ENCODE measurements around the gene OR8G1. TPM values are rescaled to one million over a fixed set of nuclear protein-coding genes. Genes with fewer than 3 reads are reported as not detected.
"Not testable (repeated sequence)": the region's sequence is repeated elsewhere in the genome, so short reads cannot be mapped to it uniquely, and the experiment has no call there.

OR8G1 gene
- polyA plus RNA-seq, 1 donor (not counting 4 experiments of a cell fraction or from before 2014, with no cell fraction given): not detected

DNA sequence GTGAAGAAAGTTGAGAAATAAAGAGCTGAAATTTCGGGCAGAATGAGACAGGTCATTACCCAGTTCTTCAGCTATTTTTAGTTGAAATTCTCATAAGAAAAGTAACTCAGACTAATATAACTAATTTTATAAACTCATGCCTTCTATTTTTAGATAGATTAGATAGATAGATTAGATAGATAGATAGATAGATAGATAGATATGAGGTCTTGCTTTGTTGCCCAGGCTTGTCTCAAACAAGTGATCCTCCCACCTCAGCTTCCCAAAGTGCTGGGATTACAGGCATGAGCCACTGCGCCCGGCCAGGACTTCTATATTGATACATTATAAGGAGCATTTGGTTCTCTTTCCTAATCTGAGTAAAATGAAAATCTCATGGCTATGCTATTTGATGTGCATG lies 26.9 kb upstream of the OR8G1 start:
- Histone ChIP-seq H3K4me3 (ENCODE audit: control insufficient read depth in 2 of 3, extremely low read depth in 1 of 3, insufficient read depth in 2 of 3, low read depth in 1 of 3, low read length in 3 of 3) (no peak overlapping the region), H3K79me2 (ENCODE audit: control insufficient read depth, insufficient read depth, low read length) (no peaks in the 10 kb centered on the region), H3K27ac (ENCODE audit: control insufficient read depth, insufficient read depth, low read length) (no peak overlapping the region), H3K4me2 (ENCODE audit: control insufficient read depth, extremely low read depth, insufficient read depth, low read depth, low read length) (no peak overlapping the region), H3K9ac (ENCODE audit: control insufficient read depth, extremely low read depth, insufficient read depth, low read length) (no peak overlapping the region), H4K20me1 (ENCODE audit: control insufficient read depth, extremely low read depth, insufficient read depth, low read length) (no peaks in the 10 kb centered on the region), H3K4me1 (ENCODE audit: control insufficient read depth, extremely low read depth, insufficient read depth, low read length) (no peaks in the 10 kb centered on the region), H3K36me3 (ENCODE audit: control insufficient read depth in 2 of 2, extremely low read depth in 1 of 2, insufficient read depth in 2 of 2, low read length in 2 of 2) (no peaks in the 10 kb centered on the region), H3K27me3 (ENCODE audit: control insufficient read depth, extremely low read depth, insufficient read depth, low read length) (no peaks in the 10 kb centered on the region), H2AFZ (ENCODE audit: control insufficient read depth, low read length) (no peak overlapping the region), H3K9me3 (ENCODE audit: control insufficient read depth, low read depth, low read length) (no peaks in the 10 kb centered on the region), H3K9me1 (ENCODE audit: control insufficient read depth, extremely low read depth, insufficient read depth, low read length) (no peaks in the 10 kb centered on the region)
- no peak for FAIRE-seq
- dilution Hi-C loops (cut with MboI; ENCODE audit: extremely low pct_ligation_motif_present, low sequenced_read_pairs): no loop called here
- DNase-seq (ENCODE audit: low read depth, low spot score): no peak
- no peak for TF ChIP-seq EZH2 (IDR thresholded peaks at IDR 0.05; ENCODE audit: low read length)

DNA sequence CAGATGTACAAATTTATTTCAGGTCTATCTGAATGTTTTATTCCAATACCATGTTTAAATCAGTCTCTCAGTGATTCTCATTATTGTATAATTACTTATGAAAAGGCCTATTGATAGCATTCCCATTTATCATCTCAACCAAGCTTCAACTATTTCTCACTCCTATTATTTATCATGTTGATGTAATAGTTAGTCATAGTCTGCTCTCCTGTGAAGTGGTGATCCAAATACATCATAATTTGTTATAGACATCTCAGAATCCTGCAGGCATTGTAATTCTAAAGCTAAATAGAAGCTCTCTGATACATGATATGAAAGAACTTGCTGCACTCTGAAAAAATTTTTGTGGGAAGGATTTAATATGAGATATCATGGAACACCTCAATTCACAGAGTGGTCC lies 21.8 kb upstream of the OR8G1 start:
- Histone ChIP-seq H3K27ac (ENCODE audit: control insufficient read depth, insufficient read depth, low read length) (no peak overlapping the region), H3K9me3 (ENCODE audit: control insufficient read depth, low read depth, low read length) (no peaks in the 10 kb centered on the region), H3K9me1 (ENCODE audit: control insufficient read depth, extremely low read depth, insufficient read depth, low read length) (no peaks in the 10 kb centered on the region), H3K4me2 (ENCODE audit: control insufficient read depth, extremely low read depth, insufficient read depth, low read depth, low read length) (no peak overlapping the region), H3K4me3 (ENCODE audit: control insufficient read depth in 2 of 3, extremely low read depth in 1 of 3, insufficient read depth in 2 of 3, low read depth in 1 of 3, low read length in 3 of 3) (no peak overlapping the region), H2AFZ (ENCODE audit: control insufficient read depth, low read length) (no peak overlapping the region), H4K20me1 (ENCODE audit: control insufficient read depth, extremely low read depth, insufficient read depth, low read length) (no peaks in the 10 kb centered on the region), H3K27me3 (ENCODE audit: control insufficient read depth, extremely low read depth, insufficient read depth, low read length) (no peaks in the 10 kb centered on the region), H3K36me3 (ENCODE audit: control insufficient read depth in 2 of 2, extremely low read depth in 1 of 2, insufficient read depth in 2 of 2, low read length in 2 of 2) (no peaks in the 10 kb centered on the region), H3K79me2 (ENCODE audit: control insufficient read depth, insufficient read depth, low read length) (no peaks in the 10 kb centered on the region), H3K4me1 (ENCODE audit: control insufficient read depth, extremely low read depth, insufficient read depth, low read length) (peaks cover 10% of the 10 kb centered on the region), H3K9ac (ENCODE audit: control insufficient read depth, extremely low read depth, insufficient read depth, low read length) (no peak overlapping the region)
- DNase-seq (ENCODE audit: low read depth, low spot score): peak; percentile 9
- dilution Hi-C loops (cut with MboI; ENCODE audit: extremely low pct_ligation_motif_present, low sequenced_read_pairs): no loop called here
- no peak for FAIRE-seq
- no peak for TF ChIP-seq EZH2 (IDR thresholded peaks at IDR 0.05; ENCODE audit: low read length)
- TF ChIP-seq, protein P1, sequence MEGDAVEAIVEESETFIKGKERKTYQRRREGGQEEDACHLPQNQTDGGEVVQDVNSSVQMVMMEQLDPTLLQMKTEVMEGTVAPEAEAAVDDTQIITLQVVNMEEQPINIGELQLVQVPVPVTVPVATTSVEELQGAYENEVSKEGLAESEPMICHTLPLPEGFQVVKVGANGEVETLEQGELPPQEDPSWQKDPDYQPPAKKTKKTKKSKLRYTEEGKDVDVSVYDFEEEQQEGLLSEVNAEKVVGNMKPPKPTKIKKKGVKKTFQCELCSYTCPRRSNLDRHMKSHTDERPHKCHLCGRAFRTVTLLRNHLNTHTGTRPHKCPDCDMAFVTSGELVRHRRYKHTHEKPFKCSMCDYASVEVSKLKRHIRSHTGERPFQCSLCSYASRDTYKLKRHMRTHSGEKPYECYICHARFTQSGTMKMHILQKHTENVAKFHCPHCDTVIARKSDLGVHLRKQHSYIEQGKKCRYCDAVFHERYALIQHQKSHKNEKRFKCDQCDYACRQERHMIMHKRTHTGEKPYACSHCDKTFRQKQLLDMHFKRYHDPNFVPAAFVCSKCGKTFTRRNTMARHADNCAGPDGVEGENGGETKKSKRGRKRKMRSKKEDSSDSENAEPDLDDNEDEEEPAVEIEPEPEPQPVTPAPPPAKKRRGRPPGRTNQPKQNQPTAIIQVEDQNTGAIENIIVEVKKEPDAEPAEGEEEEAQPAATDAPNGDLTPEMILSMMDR (optimal IDR thresholded peaks at IDR 0.05 in 1 of 3, IDR thresholded peaks at IDR 0.05 in 1 of 3, conservative IDR thresholded peaks at IDR 0.05 in 1 of 3; ENCODE audit: extremely low read depth in 1 of 3, insufficient read depth in 2 of 3, low read length in 3 of 3): no peak

DNA sequence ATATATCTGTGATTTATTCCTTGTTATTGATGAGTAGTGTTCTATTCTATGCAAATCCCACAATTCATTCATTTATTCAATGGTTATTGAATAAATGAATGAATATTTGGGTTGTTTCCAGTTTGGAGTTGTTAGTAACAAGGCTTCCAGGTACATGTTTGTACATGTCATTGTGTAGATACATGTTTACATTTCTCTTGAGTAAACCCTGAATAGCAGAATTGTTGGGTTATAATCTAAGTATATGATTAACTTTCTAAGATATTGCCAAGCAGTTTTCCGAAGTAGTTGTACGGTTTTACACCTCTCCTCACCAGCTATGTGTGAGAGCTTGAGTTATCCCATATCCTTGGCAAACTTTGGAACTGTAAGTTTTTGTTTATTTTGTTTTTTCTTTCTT lies 18.5 kb upstream of the OR8G1 start:
- Histone ChIP-seq H3K4me2 (ENCODE audit: control insufficient read depth, extremely low read depth, insufficient read depth, low read depth, low read length) (no peak overlapping the region), H4K20me1 (ENCODE audit: control insufficient read depth, extremely low read depth, insufficient read depth, low read length) (no peaks in the 10 kb centered on the region), H3K27me3 (ENCODE audit: control insufficient read depth, extremely low read depth, insufficient read depth, low read length) (no peaks in the 10 kb centered on the region), H3K4me1 (ENCODE audit: control insufficient read depth, extremely low read depth, insufficient read depth, low read length) (peaks cover 10% of the 10 kb centered on the region), H3K36me3 (ENCODE audit: control insufficient read depth in 2 of 2, extremely low read depth in 1 of 2, insufficient read depth in 2 of 2, low read length in 2 of 2) (no peaks in the 10 kb centered on the region), H2AFZ (ENCODE audit: control insufficient read depth, low read length) (no peak overlapping the region), H3K9me3 (ENCODE audit: control insufficient read depth, low read depth, low read length) (no peaks in the 10 kb centered on the region), H3K9me1 (ENCODE audit: control insufficient read depth, extremely low read depth, insufficient read depth, low read length) (no peaks in the 10 kb centered on the region), H3K79me2 (ENCODE audit: control insufficient read depth, insufficient read depth, low read length) (no peaks in the 10 kb centered on the region), H3K27ac (ENCODE audit: control insufficient read depth, insufficient read depth, low read length) (no peak overlapping the region), H3K4me3 (ENCODE audit: control insufficient read depth in 2 of 3, extremely low read depth in 1 of 3, insufficient read depth in 2 of 3, low read depth in 1 of 3, low read length in 3 of 3) (no peak overlapping the region), H3K9ac (ENCODE audit: control insufficient read depth, extremely low read depth, insufficient read depth, low read length) (no peak overlapping the region)
- dilution Hi-C loops (cut with MboI; ENCODE audit: extremely low pct_ligation_motif_present, low sequenced_read_pairs): no loop called here
- TF ChIP-seq, protein P1 (optimal IDR thresholded peaks at IDR 0.05 in 1 of 3, IDR thresholded peaks at IDR 0.05 in 1 of 3, conservative IDR thresholded peaks at IDR 0.05 in 1 of 3; ENCODE audit: extremely low read depth in 1 of 3, insufficient read depth in 2 of 3, low read length in 3 of 3): no peak
- no peak for TF ChIP-seq EZH2 (IDR thresholded peaks at IDR 0.05; ENCODE audit: low read length)
- FAIRE-seq (no peak), DNase-seq (ENCODE audit: low read depth, low spot score) (no peak)

DNA sequence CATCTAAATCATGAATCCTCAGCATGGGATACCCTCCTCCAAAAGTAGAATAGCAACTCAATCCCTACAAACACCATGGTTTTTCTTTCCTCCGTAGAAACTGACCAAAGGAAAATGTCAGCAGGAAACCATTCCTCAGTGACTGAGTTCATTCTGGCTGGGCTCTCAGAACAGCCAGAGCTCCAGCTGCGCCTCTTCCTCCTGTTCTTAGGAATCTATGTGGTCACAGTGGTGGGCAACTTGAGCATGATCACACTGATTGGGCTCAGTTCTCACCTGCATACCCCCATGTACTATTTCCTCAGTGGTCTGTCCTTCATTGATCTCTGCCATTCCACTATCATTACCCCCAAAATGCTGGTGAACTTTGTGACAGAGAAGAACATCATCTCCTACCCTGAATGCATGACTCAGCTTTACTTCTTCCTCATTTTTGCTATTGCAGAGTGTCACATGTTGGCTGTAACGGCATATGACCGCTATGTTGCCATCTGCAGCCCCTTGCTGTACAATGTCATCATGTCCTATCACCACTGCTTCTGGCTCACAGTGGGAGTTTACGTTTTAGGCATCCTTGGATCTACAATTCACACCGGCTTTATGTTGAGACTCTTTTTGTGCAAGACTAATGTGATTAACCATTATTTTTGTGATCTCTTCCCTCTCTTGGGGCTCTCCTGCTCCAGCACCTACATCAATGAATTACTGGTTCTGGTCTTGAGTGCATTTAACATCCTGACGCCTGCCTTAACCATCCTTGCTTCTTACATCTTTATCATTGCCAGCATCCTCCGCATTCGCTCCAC lies 16.1 kb upstream of the OR8G1 start:
- dilution Hi-C loops (cut with MboI; ENCODE audit: extremely low pct_ligation_motif_present, low sequenced_read_pairs); H3K4me3 ChIP-seq (ENCODE audit: control insufficient read depth in 2 of 3, extremely low read depth in 1 of 3, insufficient read depth in 2 of 3, low read depth in 1 of 3, low read length in 3 of 3); H3K36me3 ChIP-seq (ENCODE audit: control insufficient read depth in 2 of 2, extremely low read depth in 1 of 2, insufficient read depth in 2 of 2, low read length in 2 of 2); H3K9me3 ChIP-seq (ENCODE audit: control insufficient read depth, low read depth, low read length); H2AFZ ChIP-seq (ENCODE audit: control insufficient read depth, low read length); H3K9me1 ChIP-seq (ENCODE audit: control insufficient read depth, extremely low read depth, insufficient read depth, low read length); DNase-seq (ENCODE audit: low read depth, low spot score); H3K79me2 ChIP-seq (ENCODE audit: control insufficient read depth, insufficient read depth, low read length); H3K27ac ChIP-seq (ENCODE audit: control insufficient read depth, insufficient read depth, low read length); H3K4me1 ChIP-seq (ENCODE audit: control insufficient read depth, extremely low read depth, insufficient read depth, low read length); H3K4me2 ChIP-seq (ENCODE audit: control insufficient read depth, extremely low read depth, insufficient read depth, low read depth, low read length); H4K20me1 ChIP-seq (ENCODE audit: control insufficient read depth, extremely low read depth, insufficient read depth, low read length); FAIRE-seq; H3K9ac ChIP-seq (ENCODE audit: control insufficient read depth, extremely low read depth, insufficient read depth, low read length); H3K27me3 ChIP-seq (ENCODE audit: control insufficient read depth, extremely low read depth, insufficient read depth, low read length): not testable (repeated sequence)

Data from keratinocyte (primary cell).